ENCODE measurements around the gene ZNF175. TPM values are rescaled to one million over a fixed set of nuclear protein-coding genes. Genes with fewer than 3 reads are reported as not detected.

The ZNF175 gene
- total RNA-seq, 1 donor = 9.9 TPM

- no peak for DNase-seq (ENCODE audit: low read depth)
- no peak for TF ChIP-seq CTCF (IDR thresholded peaks at IDR 0.05; ENCODE audit: insufficient read depth, low read depth, low read length)
- H3K4me3 ChIP-seq (ENCODE audit: low read depth, low read length) = no peak overlapping the region
These were observed 27.0 kb upstream of the ZNF175 start for GRCh38 chr19:51544038-51544437.

- TF ChIP-seq CTCF (IDR thresholded peaks at IDR 0.05; ENCODE audit: insufficient read depth, low read depth, low read length) = no peak
- DNase-seq (ENCODE audit: low read depth) = no peak
- no peak overlapping the region for H3K4me3 ChIP-seq (ENCODE audit: low read depth, low read length)
These were observed 24.9 kb upstream of the ZNF175 start for GRCh38 chr19:51546107-51546649.

- DNase-seq (ENCODE audit: low read depth) = peak; percentile 25
- H3K4me3 ChIP-seq (ENCODE audit: low read depth, low read length) = no peak overlapping the region
- no peak for TF ChIP-seq CTCF (IDR thresholded peaks at IDR 0.05; ENCODE audit: insufficient read depth, low read depth, low read length)
These were observed 24.3 kb upstream of the ZNF175 start for GRCh38 chr19:51546650-51547396.

- no peak for TF ChIP-seq CTCF (IDR thresholded peaks at IDR 0.05; ENCODE audit: insufficient read depth, low read depth, low read length)
- peak; percentile 28 for DNase-seq (ENCODE audit: low read depth)
- no peak overlapping the region for H3K4me3 ChIP-seq (ENCODE audit: low read depth, low read length)
These were observed 23.5 kb upstream of the ZNF175 start for GRCh38 chr19:51547397-51548212.

GRCh38 chr19:51548213-51548651, 22.9 kb upstream of the ZNF175 start:
- DNase-seq (ENCODE audit: low read depth) = no peak
- TF ChIP-seq CTCF (IDR thresholded peaks at IDR 0.05; ENCODE audit: insufficient read depth, low read depth, low read length) = no peak

GRCh38 chr19:51548891-51549305, 22.2 kb upstream of the ZNF175 start:
- TF ChIP-seq CTCF (IDR thresholded peaks at IDR 0.05; ENCODE audit: insufficient read depth, low read depth, low read length) = no peak
- H3K4me3 ChIP-seq (ENCODE audit: low read depth, low read length) = no peak overlapping the region
- DNase-seq (ENCODE audit: low read depth) = no peak

More at GRCh38 chr19:51548213-51548651, 22.9 kb upstream of the ZNF175 start:
- H3K4me3 ChIP-seq (ENCODE audit: low read depth, low read length) = no peak overlapping the region

All from fibroblast of villous mesenchyme (primary cell).